ENCODE data around the gene CUBN. TPM values are rescaled to one million over a fixed set of nuclear protein-coding genes. Genes with fewer than 3 reads are reported as not detected.

Gene CUBN
- total RNA-seq, 1 donor from 2014 or later = 2.1 TPM

GRCh38 chr10:16891375-16892313, 238.0 kb downstream of the CUBN start:
- DNase-seq (ENCODE audit: extremely low read depth, low read depth, low spot score) = no peak

- no peak for DNase-seq (ENCODE audit: extremely low read depth, low read depth, low spot score)
These were observed 238.9 kb downstream of the CUBN start for GRCh38 chr10:16890691-16891090.

- no peak for DNase-seq (ENCODE audit: extremely low read depth, low read depth, low spot score)
These were observed 242.0 kb downstream of the CUBN start for GRCh38 chr10:16887565-16887964.

- no peak for DNase-seq (ENCODE audit: extremely low read depth, low read depth, low spot score)
These were observed 243.6 kb downstream of the CUBN start for GRCh38 chr10:16886031-16886430.

GRCh38 chr10:16884497-16884896, 245.1 kb downstream of the CUBN start:
- no peak for DNase-seq (ENCODE audit: extremely low read depth, low read depth, low spot score)

GRCh38 chr10:16883084-16883483, 246.5 kb downstream of the CUBN start:
- DNase-seq (ENCODE audit: extremely low read depth, low read depth, low spot score) = no peak

- DNase-seq (ENCODE audit: extremely low read depth, low read depth, low spot score) = no peak
These were observed 259.3 kb downstream of the CUBN start for GRCh38 chr10:16870331-16870730.

GRCh38 chr10:16867990-16868389, 261.6 kb downstream of the CUBN start:
- DNase-seq (ENCODE audit: extremely low read depth, low read depth, low spot score) = no peak

GRCh38 chr10:16867556-16867955, 262.1 kb downstream of the CUBN start:
- no peak for DNase-seq (ENCODE audit: extremely low read depth, low read depth, low spot score)

GRCh38 chr10:16866541-16867275, 262.9 kb downstream of the CUBN start:
- DNase-seq (ENCODE audit: extremely low read depth, low read depth, low spot score) = no peak

GRCh38 chr10:16865766-16866165, 263.8 kb downstream of the CUBN start:
- DNase-seq (ENCODE audit: extremely low read depth, low read depth, low spot score) = no peak

- DNase-seq (ENCODE audit: extremely low read depth, low read depth, low spot score) = no peak
These were observed 265.8 kb downstream of the CUBN start for GRCh38 chr10:16863766-16864165.

- no peak for DNase-seq (ENCODE audit: extremely low read depth, low read depth, low spot score)
These were observed 272.2 kb downstream of the CUBN start for GRCh38 chr10:16857419-16857818.

- no peak for DNase-seq (ENCODE audit: extremely low read depth, low read depth, low spot score)
These were observed 273.0 kb downstream of the CUBN start for GRCh38 chr10:16856567-16856966.

GRCh38 chr10:16856092-16856491, 273.5 kb downstream of the CUBN start:
- DNase-seq (ENCODE audit: extremely low read depth, low read depth, low spot score) = no peak

- DNase-seq (ENCODE audit: extremely low read depth, low read depth, low spot score) = no peak
These were observed 275.0 kb downstream of the CUBN start for GRCh38 chr10:16854623-16855022.

GRCh38 chr10:16853809-16854208, 275.8 kb downstream of the CUBN start:
- no peak for DNase-seq (ENCODE audit: extremely low read depth, low read depth, low spot score)

- no peak for DNase-seq (ENCODE audit: extremely low read depth, low read depth, low spot score)
These were observed 276.4 kb downstream of the CUBN start for GRCh38 chr10:16853201-16853600.

- no peak for DNase-seq (ENCODE audit: extremely low read depth, low read depth, low spot score)
These were observed 277.0 kb downstream of the CUBN start for GRCh38 chr10:16852624-16853023.

- no peak for DNase-seq (ENCODE audit: extremely low read depth, low read depth, low spot score)
These were observed 281.0 kb downstream of the CUBN start for GRCh38 chr10:16848562-16849154.

- no peak for DNase-seq (ENCODE audit: extremely low read depth, low read depth, low spot score)
These were observed 282.0 kb downstream of the CUBN start for GRCh38 chr10:16847644-16848043.
